NCI-H526 (cell line): ENCODE results near the gene GGT6.

Experiments
- DNase-seq, 2 experiments: peaks; one replicate each; lab custom pipeline; 2025; lab: John Stamatoyannopoulos, UW

The GGT6 gene

GRCh38 chr17:4539025-4539424 lies 21.4 kb downstream of the GGT6 start:
- DNase-seq, result no peak

GRCh38 chr17:4538236-4539002 lies 22.0 kb downstream of the GGT6 start:
- no peak for DNase-seq

- no peak for DNase-seq
Measured at GRCh38 chr17:4537451-4538235, 22.7 kb downstream of the GGT6 start.

GRCh38 chr17:4536742-4537411 lies 23.5 kb downstream of the GGT6 start:
- no peak for DNase-seq

GRCh38 chr17:4536259-4536741 lies 24.1 kb downstream of the GGT6 start:
- no peak for DNase-seq

- DNase-seq, result no peak
Measured at GRCh38 chr17:4535667-4536258, 24.6 kb downstream of the GGT6 start.

GRCh38 chr17:4534928-4535666 lies 25.3 kb downstream of the GGT6 start:
- DNase-seq, result no peak

GRCh38 chr17:4534515-4534914 lies 25.9 kb downstream of the GGT6 start:
- no peak for DNase-seq

- no peak for DNase-seq
Measured at GRCh38 chr17:4533523-4534504, 26.6 kb downstream of the GGT6 start.

GRCh38 chr17:4532860-4533522 lies 27.4 kb downstream of the GGT6 start:
- no peak for DNase-seq

- DNase-seq, result no peak
Measured at GRCh38 chr17:4531988-4532736, 28.2 kb downstream of the GGT6 start.

GRCh38 chr17:4530799-4531730 lies 29.3 kb downstream of the GGT6 start:
- DNase-seq, result no peak

GRCh38 chr17:4529533-4530152 lies 30.7 kb downstream of the GGT6 start:
- no peak for DNase-seq

- no peak for DNase-seq
Measured at GRCh38 chr17:4527566-4528125, 32.7 kb downstream of the GGT6 start.

- DNase-seq, result no peak
Measured at GRCh38 chr17:4527134-4527533, 33.2 kb downstream of the GGT6 start.

- no peak for DNase-seq
Measured at GRCh38 chr17:4525691-4526397, 34.5 kb downstream of the GGT6 start.
